DMS 273 (cell line): ENCODE results near the gene ZMAT1.
"Not testable (repeated sequence)": the region's sequence is repeated elsewhere in the genome, so short reads cannot be mapped to it uniquely, and the experiment has no call there.

Experiments used
- DNase-seq: peaks from one replicate; lab custom pipeline; 2025; ENCODE audit not compliant: unreplicated experiment; lab: John Stamatoyannopoulos, UW

The ZMAT1 gene

GRCh38 chrX:101931488-101932248 is at the start of gene ZMAT1:
ZMAT1 (minus strand) TSS chrX:101932027; CDS start chrX:101932008, 19 bp downstream.
- DNase-seq = peak; percentile 89

- no peak for DNase-seq
These were observed 45.3 kb upstream of the ZMAT1 start for GRCh38 chrX:101977106-101977505.

DNA sequence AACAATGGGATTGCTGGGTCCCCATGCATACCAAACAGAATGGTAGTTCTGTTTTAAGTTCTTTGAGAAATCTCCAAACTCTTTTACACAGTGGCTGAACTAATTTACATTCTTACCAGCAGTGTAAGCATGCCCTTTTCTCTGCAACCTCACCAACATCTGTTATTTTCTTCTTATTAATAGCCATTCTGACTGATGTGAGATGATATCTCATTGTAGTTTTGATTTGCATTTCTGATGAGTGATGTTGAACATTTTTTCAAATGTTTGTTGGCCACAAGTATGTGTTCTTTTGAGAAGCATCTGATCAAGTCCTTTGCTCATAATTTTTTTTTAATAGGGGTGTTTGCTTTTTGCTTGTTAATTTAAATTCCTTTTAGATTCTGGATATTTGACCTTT is 41.2 kb upstream of the ZMAT1 start:
- DNase-seq = no peak

GRCh38 chrX:101964923-101965539 is 33.2 kb upstream of the ZMAT1 start:
- DNase-seq = not testable (repeated sequence)

DNA sequence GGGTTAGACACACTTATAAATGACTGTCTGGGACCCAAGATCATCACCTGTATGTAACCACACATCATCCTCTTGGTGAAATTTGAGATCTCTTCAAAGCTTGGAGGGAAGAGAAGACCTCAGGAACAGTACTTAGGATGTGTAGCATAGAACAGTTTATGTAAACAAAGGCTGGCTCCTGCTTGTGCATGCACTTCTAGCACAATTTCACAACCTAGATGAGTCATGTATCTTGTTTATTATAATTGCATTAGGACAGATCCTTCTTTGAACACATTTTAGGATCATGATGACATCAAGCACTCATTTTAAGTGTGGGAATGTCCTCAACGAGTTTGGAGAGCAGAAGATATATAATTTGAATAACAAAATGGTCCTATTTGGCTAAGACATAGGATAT is 26.3 kb upstream of the ZMAT1 start:
- no peak for DNase-seq

DNA sequence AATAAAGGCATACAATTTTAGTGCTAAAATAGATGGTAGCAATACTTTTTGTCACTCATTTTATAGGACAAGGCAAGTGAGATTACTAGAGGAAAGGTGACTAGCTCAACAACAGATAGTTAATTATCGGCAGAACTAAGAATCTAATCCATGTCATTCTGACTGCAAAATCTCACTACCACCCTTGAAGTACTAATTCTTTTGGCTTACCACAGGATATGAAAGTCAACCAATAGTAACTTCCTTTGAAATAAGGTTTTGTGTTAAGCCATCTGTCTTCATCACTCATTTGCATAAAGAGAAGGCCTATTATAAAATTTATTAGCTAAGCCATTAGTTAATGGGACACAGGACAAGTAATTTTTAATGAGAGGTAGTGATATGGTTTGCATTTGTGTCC is 25.3 kb upstream of the ZMAT1 start:
- DNase-seq = no peak

- no peak for DNase-seq
These were observed 24.7 kb upstream of the ZMAT1 start for GRCh38 chrX:101956556-101956955.

- no peak for DNase-seq
These were observed 18.8 kb upstream of the ZMAT1 start for GRCh38 chrX:101950581-101950980.

DNA sequence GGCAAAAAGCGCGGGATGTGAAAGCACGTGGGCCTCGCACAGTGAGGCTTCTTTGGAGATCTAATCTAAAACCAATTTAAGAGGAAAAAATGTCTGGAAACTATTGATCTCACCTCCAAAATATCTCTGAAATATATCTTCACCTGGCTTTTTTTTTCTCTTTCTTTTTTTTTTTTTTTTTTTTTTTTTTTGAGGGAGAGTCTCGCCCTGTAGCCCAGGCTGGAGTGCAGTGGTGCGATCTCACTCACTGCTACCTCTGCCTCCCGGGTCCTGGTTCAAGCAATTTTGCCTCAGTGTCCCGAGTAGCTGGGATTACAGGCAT is 383 bp upstream of the ZMAT1 start:
- no peak for DNase-seq

DNA sequence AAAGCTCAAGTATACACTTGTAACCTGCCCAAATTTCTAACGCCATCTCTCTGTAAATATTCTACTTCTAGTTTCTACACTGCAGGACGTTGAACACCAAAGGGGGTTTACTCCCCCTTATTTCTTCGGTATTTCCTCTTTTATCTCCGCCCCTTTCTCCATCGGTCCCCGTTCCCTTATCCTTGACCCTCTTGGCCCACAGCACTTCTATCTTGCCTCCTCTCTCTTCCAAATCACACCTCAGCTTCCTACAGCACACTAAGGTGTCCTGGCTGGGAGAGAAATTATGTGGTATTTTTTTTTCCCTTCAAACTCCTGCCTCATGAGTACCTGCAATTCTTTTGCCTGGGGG is 715 bp downstream of the ZMAT1 start:
- no peak for DNase-seq

DNA sequence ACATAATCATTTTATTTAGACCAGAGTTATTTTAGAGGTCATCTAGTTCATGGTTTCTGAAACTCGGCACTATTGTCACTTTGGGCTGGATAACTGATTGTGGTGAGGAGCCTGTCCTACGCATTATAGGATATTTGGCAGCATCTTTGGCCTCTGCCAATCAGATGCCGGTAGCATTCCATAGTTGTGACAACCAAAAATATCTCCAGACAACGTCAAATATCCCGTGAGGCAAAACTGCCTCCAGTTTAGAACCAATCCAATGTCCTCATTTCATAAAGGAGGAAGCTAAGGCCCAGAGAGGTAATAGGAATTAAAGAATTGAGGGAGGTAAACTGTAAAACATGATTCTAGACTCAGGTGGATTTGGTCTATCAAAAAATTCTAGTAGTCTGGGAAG is 6.1 kb downstream of the ZMAT1 start:
- no peak for DNase-seq

GRCh38 chrX:101918751-101919150 is 13.1 kb downstream of the ZMAT1 start:
- DNase-seq = no peak

GRCh38 chrX:101906136-101906796 is 25.6 kb downstream of the ZMAT1 start:
- DNase-seq = no peak

- DNase-seq = no peak
These were observed 26.8 kb downstream of the ZMAT1 start for GRCh38 chrX:101904996-101905395.
